OCI-LY1 (cell line): Measurements from ENCODE around the gene SLC16A6.
"Not testable (repeated sequence)": the region's sequence is repeated elsewhere in the genome, so short reads cannot be mapped to it uniquely, and the experiment has no call there.

Experiments
- H2AFZ ChIP-seq: fragments of 200-600 bp; sonication (generic), shearing (Covaris generic); 2 replicates; pipeline ENCODE4 v1.6.0; 2014; ENCODE audit warnings: antibody characterized with exemption, mild to moderate bottlenecking, low read length
- H3F3A ChIP-seq: fragments of 200-600 bp; sonication (generic), shearing (Covaris generic); 2 replicates; pipeline ENCODE4 v1.6.0; 2014; ENCODE audit warnings: mild to moderate bottlenecking, antibody characterized with exemption, low read length, moderate library complexity; ENCODE audit not compliant: insufficient read depth
- H3K27ac ChIP-seq: fragments of 200-600 bp; sonication (generic); 2 replicates; pipeline ENCODE4 v1.5.1; 2014; ENCODE audit warnings: low read length, mixed run types, mild to moderate bottlenecking, low read depth; ENCODE audit not compliant: poor library complexity, severe bottlenecking
- H3K27me3 ChIP-seq: fragments of 200-600 bp; sonication (generic); 2 replicates; pipeline ENCODE4 v1.6.0; 2014; ENCODE audit warnings: antibody characterized with exemption, mild to moderate bottlenecking, low read length, moderate library complexity; ENCODE audit not compliant: insufficient read depth
- H3K36me3 ChIP-seq: fragments of 200-600 bp; sonication (generic); 2 replicates; pipeline ENCODE4 v1.6.1; 2014; ENCODE audit warnings: mild to moderate bottlenecking, antibody characterized with exemption, low read length, moderate library complexity, mixed read lengths; ENCODE audit not compliant: insufficient read depth
- H3K4me1 ChIP-seq: fragments of 200-600 bp; sonication (generic); 2 replicates; pipeline ENCODE4 v1.5.1; 2014; ENCODE audit warnings: mild to moderate bottlenecking, low read length, moderate library complexity; ENCODE audit not compliant: insufficient read depth, severe bottlenecking
- H3K4me2 ChIP-seq: fragments of 200-600 bp; sonication (generic), shearing (Covaris generic); 2 replicates; pipeline ENCODE4 v1.6.1; 2014; ENCODE audit warnings: low read length
- H3K4me3 ChIP-seq: fragments of 200-600 bp; sonication (generic); 2 replicates; pipeline ENCODE4 v1.5.1; 2014; ENCODE audit warnings: low read length, low read depth, mild to moderate bottlenecking, mixed read lengths; ENCODE audit not compliant: poor library complexity, severe bottlenecking
- H3K79me2 ChIP-seq: fragments of 200-600 bp; shearing (Covaris generic); 2 replicates; pipeline ENCODE4 v1.6.1; 2016; ENCODE audit warnings: mixed run types, low read length, mixed read lengths; ENCODE audit not compliant: insufficient read depth
- H3K9ac ChIP-seq: fragments of 200-600 bp; sonication (generic), shearing (Covaris generic); 2 replicates; pipeline ENCODE4 v1.6.1; 2014; ENCODE audit warnings: mild to moderate bottlenecking, low read length, mixed read lengths
- H3K9me2 ChIP-seq: fragments of 200-600 bp; sonication (generic), shearing (Covaris generic); 2 replicates; pipeline ENCODE4 v1.6.1; 2014; ENCODE audit warnings: low read depth, mild to moderate bottlenecking, low read length, mixed read lengths
- H3K9me3 ChIP-seq: fragments of 200-600 bp; shearing (Covaris generic); 2 replicates; pipeline ENCODE4 v1.6.1; 2014; ENCODE audit warnings: low read length, mixed read lengths
- H4K20me1 ChIP-seq: fragments of 200-600 bp; sonication (generic), shearing (Covaris generic); 2 replicates; pipeline ENCODE4 v1.6.0; 2016; ENCODE audit warnings: mild to moderate bottlenecking, low read length; ENCODE audit not compliant: insufficient read depth
- EZH2 ChIP-seq: fragments of 200-600 bp; sonication (generic), shearing (Covaris generic); IDR thresholded peaks from 2 replicates; pipeline ENCODE4 v1.8.0; 2017; ENCODE audit warnings: borderline replicate concordance, mixed run types, mild to moderate bottlenecking, antibody characterized with exemption, low read length, moderate library complexity, mixed read lengths
- TF ChIP-seq, protein P1 (sequence below): fragments of 200-600 bp; sonication (generic), shearing (Covaris generic); IDR thresholded peaks from 2 replicates; pipeline ENCODE4 v1.5.1; 2017; ENCODE audit warnings: mild to moderate bottlenecking, antibody characterized with exemption, low read length, moderate library complexity, mixed read lengths

Gene SLC16A6, protein sequence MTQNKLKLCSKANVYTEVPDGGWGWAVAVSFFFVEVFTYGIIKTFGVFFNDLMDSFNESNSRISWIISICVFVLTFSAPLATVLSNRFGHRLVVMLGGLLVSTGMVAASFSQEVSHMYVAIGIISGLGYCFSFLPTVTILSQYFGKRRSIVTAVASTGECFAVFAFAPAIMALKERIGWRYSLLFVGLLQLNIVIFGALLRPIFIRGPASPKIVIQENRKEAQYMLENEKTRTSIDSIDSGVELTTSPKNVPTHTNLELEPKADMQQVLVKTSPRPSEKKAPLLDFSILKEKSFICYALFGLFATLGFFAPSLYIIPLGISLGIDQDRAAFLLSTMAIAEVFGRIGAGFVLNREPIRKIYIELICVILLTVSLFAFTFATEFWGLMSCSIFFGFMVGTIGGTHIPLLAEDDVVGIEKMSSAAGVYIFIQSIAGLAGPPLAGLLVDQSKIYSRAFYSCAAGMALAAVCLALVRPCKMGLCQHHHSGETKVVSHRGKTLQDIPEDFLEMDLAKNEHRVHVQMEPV

DNA sequence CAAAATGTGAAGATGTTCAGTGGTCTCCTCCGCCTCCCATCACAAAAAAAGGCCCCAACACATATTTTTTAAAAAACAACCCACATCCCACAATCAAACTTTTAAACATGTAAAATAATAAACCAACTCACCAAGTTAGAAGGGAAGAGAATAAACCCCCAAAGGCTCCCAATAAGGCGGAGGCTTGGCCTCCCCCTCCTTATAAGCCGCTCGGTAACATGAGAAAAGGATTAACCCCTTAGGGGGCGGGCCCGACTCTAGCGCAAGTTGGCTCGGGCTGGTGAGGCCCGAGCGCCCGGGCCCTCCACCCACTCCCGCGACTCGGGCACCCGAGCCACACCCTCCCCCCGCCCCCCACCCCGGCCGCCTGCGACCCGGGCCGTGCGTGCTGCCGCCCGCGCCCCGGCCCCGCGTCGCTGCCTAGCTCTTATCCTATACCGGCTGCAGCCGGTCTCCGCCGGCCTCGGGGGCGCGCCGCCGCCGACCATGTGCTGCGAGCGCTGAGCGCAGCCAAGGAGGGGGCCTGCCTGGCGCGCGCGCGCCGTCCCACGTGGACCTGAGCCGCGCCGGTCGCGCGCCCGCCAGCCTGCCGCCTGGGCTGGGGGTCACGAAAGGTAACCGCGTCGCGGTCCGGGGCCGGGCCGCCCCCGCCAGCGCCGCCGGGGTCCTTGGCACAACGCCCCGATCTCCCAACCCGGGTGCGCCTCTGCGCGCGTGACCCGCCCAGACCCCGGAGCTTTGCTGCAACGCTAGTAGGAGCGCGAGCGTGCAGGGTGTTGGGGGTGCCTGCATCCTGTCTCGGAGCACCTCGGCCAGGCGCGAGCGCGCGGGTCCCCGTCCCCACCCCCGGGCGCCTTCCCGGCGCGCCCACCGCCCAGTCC, at the start of gene SLC16A6, which contains the start of gene ARSG:
TSS of gene SLC16A6 (minus strand) at position 173 of the 881 bp plus-strand sequence. CDS start 12,807 bp downstream, outside the sequence.
TSS of gene ARSG (plus strand) at position 541 of the 881 bp plus-strand sequence. CDS start 15,999 bp downstream, outside the sequence.
- Histone ChIP-seq H3K36me3 (peaks cover 31% of the 10 kb centered on the region), H4K20me1 (no peaks in the 10 kb centered on the region), H3F3A (0 out of 2 replicates have a peak, but pooled peaks cover 7% of the 10 kb centered on the region), H3K27ac (peak within 1 kb of the TSS; percentile 98), H3K4me3 (peak within 1 kb of the TSS; percentile 99), H3K79me2 (peaks cover 47% of the 10 kb centered on the region), H2AFZ (no peak within 1 kb of the TSS), H3K9ac (peak within 1 kb of the TSS; percentile 100), H3K9me2 (no peaks in the 10 kb centered on the region), H3K4me2 (peak within 1 kb of the TSS; percentile 83), H3K4me1 (peaks cover 61% of the 10 kb centered on the region), H3K27me3 (no peaks in the 10 kb centered on the region), H3K9me3 (no peaks in the 10 kb centered on the region)
- no peak for TF ChIP-seq EZH2
- TF ChIP-seq, protein P1, sequence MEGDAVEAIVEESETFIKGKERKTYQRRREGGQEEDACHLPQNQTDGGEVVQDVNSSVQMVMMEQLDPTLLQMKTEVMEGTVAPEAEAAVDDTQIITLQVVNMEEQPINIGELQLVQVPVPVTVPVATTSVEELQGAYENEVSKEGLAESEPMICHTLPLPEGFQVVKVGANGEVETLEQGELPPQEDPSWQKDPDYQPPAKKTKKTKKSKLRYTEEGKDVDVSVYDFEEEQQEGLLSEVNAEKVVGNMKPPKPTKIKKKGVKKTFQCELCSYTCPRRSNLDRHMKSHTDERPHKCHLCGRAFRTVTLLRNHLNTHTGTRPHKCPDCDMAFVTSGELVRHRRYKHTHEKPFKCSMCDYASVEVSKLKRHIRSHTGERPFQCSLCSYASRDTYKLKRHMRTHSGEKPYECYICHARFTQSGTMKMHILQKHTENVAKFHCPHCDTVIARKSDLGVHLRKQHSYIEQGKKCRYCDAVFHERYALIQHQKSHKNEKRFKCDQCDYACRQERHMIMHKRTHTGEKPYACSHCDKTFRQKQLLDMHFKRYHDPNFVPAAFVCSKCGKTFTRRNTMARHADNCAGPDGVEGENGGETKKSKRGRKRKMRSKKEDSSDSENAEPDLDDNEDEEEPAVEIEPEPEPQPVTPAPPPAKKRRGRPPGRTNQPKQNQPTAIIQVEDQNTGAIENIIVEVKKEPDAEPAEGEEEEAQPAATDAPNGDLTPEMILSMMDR = no peak

DNA sequence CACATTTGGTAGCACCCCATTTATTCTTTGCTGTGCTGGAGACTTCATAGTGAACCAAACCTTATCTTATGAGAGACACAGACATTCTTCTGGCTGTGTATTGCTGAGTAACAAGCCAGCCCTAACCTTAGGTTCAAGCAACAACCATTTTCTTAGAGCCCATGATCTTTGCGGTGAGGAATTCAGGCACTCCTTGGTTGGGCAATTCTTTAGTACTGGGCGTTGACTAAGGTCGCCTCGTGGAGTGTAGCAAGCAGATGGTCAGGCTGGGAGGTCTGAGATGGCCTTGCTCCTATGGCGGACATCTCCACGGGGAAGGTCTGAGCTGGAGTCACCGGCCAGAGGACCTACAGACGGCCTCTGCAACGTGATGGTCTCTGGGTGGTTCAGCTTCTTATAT, 43.5 kb upstream of the SLC16A6 start:
- H3K27me3 ChIP-seq = no peaks in the 10 kb centered on the region
- H3K9me3 ChIP-seq = no peaks in the 10 kb centered on the region
- H3K27ac ChIP-seq = no peak overlapping the region
- no peak overlapping the region for H3K4me3 ChIP-seq
- H3K4me1 ChIP-seq = no peaks in the 10 kb centered on the region
- H3K9ac ChIP-seq = no peak overlapping the region
- H2AFZ ChIP-seq = no peak overlapping the region
- no peak for TF ChIP-seq EZH2
- TF ChIP-seq, protein P1 = no peak
- no peaks in the 10 kb centered on the region for H3K9me2 ChIP-seq
- no peaks in the 10 kb centered on the region for H3K79me2 ChIP-seq
- no peaks in the 10 kb centered on the region for H4K20me1 ChIP-seq
- no peak overlapping the region for H3K4me2 ChIP-seq
- H3F3A ChIP-seq = no peaks in the 10 kb centered on the region
- no peaks in the 10 kb centered on the region for H3K36me3 ChIP-seq

DNA sequence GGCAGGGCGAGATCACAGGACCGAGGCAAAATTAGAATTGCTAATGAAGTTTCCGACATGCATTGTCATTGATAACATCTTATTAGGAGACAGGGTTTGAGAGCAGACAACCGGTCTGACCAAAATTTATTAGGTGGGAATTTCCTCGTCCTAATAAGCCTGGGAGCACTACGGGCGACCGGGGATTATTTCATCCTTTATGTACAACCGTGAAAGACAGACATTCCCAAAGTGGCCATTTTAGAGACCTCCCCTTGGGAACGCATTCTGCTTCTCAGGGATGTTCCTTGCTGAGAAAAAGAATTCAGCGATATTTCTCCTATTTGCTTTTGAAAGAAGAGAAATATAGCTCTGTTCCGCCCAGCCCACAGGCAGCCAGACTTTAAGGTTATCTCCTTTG, 41.0 kb upstream of the SLC16A6 start:
- H3K9me2 ChIP-seq, H3K36me3 ChIP-seq, H3K4me2 ChIP-seq, H3K27ac ChIP-seq, H3K4me3 ChIP-seq, H2AFZ ChIP-seq, H3K79me2 ChIP-seq, H3K4me1 ChIP-seq, H3K9me3 ChIP-seq, H4K20me1 ChIP-seq, H3K27me3 ChIP-seq, H3F3A ChIP-seq, H3K9ac ChIP-seq: not testable (repeated sequence)
